ENCODE data around the gene PEPD.

PEPD gene

GRCh38 chr19:33515921-33516320 lies 5.7 kb downstream of the PEPD start:
- TF ChIP-seq CTCF (IDR thresholded peaks at IDR 0.05; ENCODE audit: low read depth, low read length, missing control alignments) = no peak
- no peak overlapping the region for H3K4me3 ChIP-seq (replicated peaks; ENCODE audit: low read depth, low read length)
- DNase-seq (ENCODE audit: extremely low read depth, low read depth) = no peak

- no peak overlapping the region for H3K4me3 ChIP-seq (replicated peaks; ENCODE audit: low read depth, low read length)
- TF ChIP-seq CTCF (IDR thresholded peaks at IDR 0.05; ENCODE audit: low read depth, low read length, missing control alignments) = no peak
- no peak for DNase-seq (ENCODE audit: extremely low read depth, low read depth)
Measured at GRCh38 chr19:33514885-33515551, 6.6 kb downstream of the PEPD start.

GRCh38 chr19:33513424-33513823 lies 8.2 kb downstream of the PEPD start:
- no peak for DNase-seq (ENCODE audit: extremely low read depth, low read depth)
- H3K4me3 ChIP-seq (replicated peaks; ENCODE audit: low read depth, low read length) = no peak overlapping the region
- no peak for TF ChIP-seq CTCF (IDR thresholded peaks at IDR 0.05; ENCODE audit: low read depth, low read length, missing control alignments)

- H3K4me3 ChIP-seq (replicated peaks; ENCODE audit: low read depth, low read length) = no peak overlapping the region
- DNase-seq (ENCODE audit: extremely low read depth, low read depth) = no peak
- no peak for TF ChIP-seq CTCF (IDR thresholded peaks at IDR 0.05; ENCODE audit: low read depth, low read length, missing control alignments)
Measured at GRCh38 chr19:33512580-33513137, 8.9 kb downstream of the PEPD start.

GRCh38 chr19:33512021-33512420 lies 9.6 kb downstream of the PEPD start:
- no peak overlapping the region for H3K4me3 ChIP-seq (replicated peaks; ENCODE audit: low read depth, low read length)
- no peak for DNase-seq (ENCODE audit: extremely low read depth, low read depth)
- no peak for TF ChIP-seq CTCF (IDR thresholded peaks at IDR 0.05; ENCODE audit: low read depth, low read length, missing control alignments)

- no peak for DNase-seq (ENCODE audit: extremely low read depth, low read depth)
- no peak for TF ChIP-seq CTCF (IDR thresholded peaks at IDR 0.05; ENCODE audit: low read depth, low read length, missing control alignments)
- no peak overlapping the region for H3K4me3 ChIP-seq (replicated peaks; ENCODE audit: low read depth, low read length)
Measured at GRCh38 chr19:33511346-33511745, 10.2 kb downstream of the PEPD start.
